T-helper 1 cell (primary cell): ENCODE measurements around the gene ZNF737.
A peak's percentile ranks its signal among the peaks of the same experiment; 100 is the strongest.
"Not testable (repeated sequence)": the region's sequence is repeated elsewhere in the genome, so short reads cannot be mapped to it uniquely, and the experiment has no call there.

ENCODE experiments used
- DNase-seq, 5 donors: peaks; one replicate each; pipeline ENCODE4 v3.0.0-alpha.2; 2012 to 2020
- total RNA-seq, 4 donors: gene quantifications; one replicate each; lab custom pipeline; 2026; lab: John Stamatoyannopoulos, UW

The ZNF737 gene
- 24.5 to 48.3 (median 43.6) reads per million in 4 donors for total RNA-seq

GRCh38 chr19:20565321-20566018 lies at the start of gene ZNF737:
TSS of gene ZNF737 (minus strand) at chr19:20565781. CDS start at chr19:20565640, 141 bp downstream.
- peak; percentile 78 to 92 (median 86) for DNase-seq

GRCh38 chr19:20614971-20615370 lies 49.4 kb upstream of the ZNF737 start:
- not testable (repeated sequence) for DNase-seq

GRCh38 chr19:20612711-20613316 lies 47.2 kb upstream of the ZNF737 start:
- DNase-seq, result no peak

GRCh38 chr19:20611866-20612265 lies 46.3 kb upstream of the ZNF737 start:
- DNase-seq, result no peak

GRCh38 chr19:20607943-20608342 lies 42.4 kb upstream of the ZNF737 start:
- DNase-seq, result no peak

GRCh38 chr19:20558571-20558970 lies 7.0 kb downstream of the ZNF737 start:
- no peak for DNase-seq

GRCh38 chr19:20558011-20558410 lies 7.6 kb downstream of the ZNF737 start:
- DNase-seq, result no peak

- DNase-seq, result not testable (repeated sequence)
These were observed 20.8 kb downstream of the ZNF737 start for GRCh38 chr19:20544667-20545333.

- DNase-seq, result not testable (repeated sequence)
These were observed 35.3 kb downstream of the ZNF737 start for GRCh38 chr19:20530303-20530702.

- no peak for DNase-seq
These were observed 52.2 kb downstream of the ZNF737 start for GRCh38 chr19:20513189-20513904.

GRCh38 chr19:20503476-20503875 lies 62.1 kb downstream of the ZNF737 start:
- DNase-seq, result no peak
